AG09309 (cell line): ENCODE measurements around the gene CLEC12A.

Experiments
- DNase-seq: peaks from one replicate; pipeline ENCODE4 v3.0.0-alpha.2; 2010; ENCODE audit warnings: low read depth
- H3K4me3 ChIP-seq: 2 replicates; pipeline ENCODE4 v1.5.1; 2011; ENCODE audit warnings: mild to moderate bottlenecking, low read depth, low read length, moderate library complexity; ENCODE audit not compliant: control insufficient read depth
- CTCF ChIP-seq: IDR thresholded peaks from 2 replicates; pipeline ENCODE4 v1.5.1; 2011; ENCODE audit warnings: mild to moderate bottlenecking, low read depth, low read length, inconsistent platforms; ENCODE audit not compliant: insufficient read depth, control insufficient read depth; ENCODE audit errors: missing control alignments

The CLEC12A gene

GRCh38 chr12:9980126-9980525, 8.9 kb downstream of the CLEC12A start:
- no peak for DNase-seq
- TF ChIP-seq CTCF, result no peak
- no peak overlapping the region for H3K4me3 ChIP-seq

- H3K4me3 ChIP-seq, result no peak overlapping the region
Measured at GRCh38 chr12:9991876-9992275, 20.7 kb downstream of the CLEC12A start.

GRCh38 chr12:9992296-9992695, 21.1 kb downstream of the CLEC12A start:
- H3K4me3 ChIP-seq, result no peak overlapping the region
- no peak for DNase-seq
- TF ChIP-seq CTCF, result no peak

More at GRCh38 chr12:9991876-9992275, 20.7 kb downstream of the CLEC12A start:
- TF ChIP-seq CTCF, result no peak
- DNase-seq, result no peak

GRCh38 chr12:9999016-9999415, 27.8 kb downstream of the CLEC12A start, which contains the start of gene CLEC1B:
Gene CLEC1B, minus strand, starts transcription at chr12:9999121. Its CDS starts 21 bp downstream, at chr12:9999100.
- TF ChIP-seq CTCF, result no peak
- H3K4me3 ChIP-seq, result no peak within 1 kb of the TSS
- no peak for DNase-seq

GRCh38 chr12:10001171-10001776, 30.1 kb downstream of the CLEC12A start:
- no peak overlapping the region for H3K4me3 ChIP-seq
- no peak for TF ChIP-seq CTCF
- DNase-seq, result no peak

GRCh38 chr12:10012630-10013330, 41.6 kb downstream of the CLEC12A start:
- H3K4me3 ChIP-seq, result no peak overlapping the region
- DNase-seq, result no peak
- no peak for TF ChIP-seq CTCF

- no peak overlapping the region for H3K4me3 ChIP-seq
- DNase-seq, result no peak
Measured at GRCh38 chr12:10015450-10015849, 44.2 kb downstream of the CLEC12A start.

More at GRCh38 chr12:10015450-10015849, 44.2 kb downstream of the CLEC12A start:
- TF ChIP-seq CTCF, result no peak
